Esophagus muscularis mucosa (tissue), 4 donors: ENCODE measurements around the gene P2RX7. TPM values are rescaled to one million over a fixed set of nuclear protein-coding genes. Genes with fewer than 3 reads are reported as not detected.
"Not testable (repeated sequence)": the region's sequence is repeated elsewhere in the genome, so short reads cannot be mapped to it uniquely, and the experiment has no call there.

Source experiments
- DNase-seq: peaks from one replicate; pipeline ENCODE4 v3.0.0-alpha.2; 2017; ENCODE audit errors: extremely low spot score
- H3K27ac ChIP-seq, 4 donors: fragments of 200-600 bp; sonication (generic); replicated peaks in 1 of 4; 1 replicate in 3 of 4; 2 replicates in 1 of 4; pipeline ENCODE4 v1.5.1; 2016 to 2019; ENCODE audit warnings: mild to moderate bottlenecking in 1 of 4
- H3K27me3 ChIP-seq, 4 donors: fragments of 200-600 bp; sonication (generic); one replicate each; pipeline versions ENCODE4 v1.5.1 to v1.6.0; 2016 to 2019
- H3K36me3 ChIP-seq, 4 donors: fragments of 200-600 bp; sonication (generic); one replicate each; pipeline ENCODE4 v1.5.1; 2016 to 2019
- H3K4me1 ChIP-seq, 4 donors: fragments of 200-600 bp; sonication (generic); one replicate each; pipeline ENCODE4 v1.5.1; 2016 to 2019
- H3K4me3 ChIP-seq, 4 donors: fragments of 200-600 bp; sonication (generic); 1 replicate in 2 of 4; 2 replicates in 2 of 4; pipeline ENCODE4 v1.5.1; 2016 to 2019; ENCODE audit warnings: mild to moderate bottlenecking in 4 of 4, moderate library complexity in 1 of 4
- H3K9me3 ChIP-seq, 4 donors: fragments of 200-600 bp; sonication (generic); 1 replicate in 3 of 4; 2 replicates in 1 of 4; pipeline ENCODE4 v1.5.1; 2016 to 2019
- EP300 ChIP-seq: sonication (generic); formaldehyde crosslinking; IDR thresholded peaks from one replicate; pipeline ENCODE4 v1.6.1; 2017; ENCODE audit warnings: antibody characterized with exemption
- POLR2A ChIP-seq: fragments of 450-650 bp; IDR thresholded peaks from one replicate; pipeline ENCODE4 v1.6.1; 2017; ENCODE audit warnings: antibody characterized with exemption, moderate library complexity, mild to moderate bottlenecking, low read depth
- POLR2AphosphoS5 ChIP-seq, 2 donors: sonication (generic); formaldehyde crosslinking; IDR thresholded peaks; one replicate each; pipeline ENCODE4 v1.6.1; 2017; ENCODE audit warnings: antibody characterized with exemption in 2 of 2
- WGBS: methylation state at CpG from one replicate; pipeline ENCODE4 v1.1.5; 2018; 5-methylcytosine and 5-hydroxymethylcytosine counted together
- intact Hi-C: fragments of 100-400 bp; cut with DNase I; formaldehyde crosslinking; loops from one replicate; pipeline ENCODE4 v1.15.1; 2023
- total RNA-seq, 4 donors: library from RNA; depleted of rRNA; stranded (reverse); fragments of >200 nt; gene quantifications; one replicate each; pipeline versions ENCODE4 v1.1.0 to v1.2.1, GENCODE V29; 2016
- TF ChIP-seq, protein P1 (sequence below), 3 experiments: fragments of 200-600 bp in 2 of 3; fragments of 450-650 bp in 1 of 3; sonication (generic) in 2 of 3; IDR thresholded peaks; one replicate each; pipeline ENCODE4 v1.5.1; 2017 to 2019; ENCODE audit warnings: antibody characterized with exemption in 3 of 3, mild to moderate bottlenecking in 2 of 3, moderate library complexity in 1 of 3

Gene P2RX7
- total RNA-seq, 4 donors from 2014 or later, result 1.5 to 4.3 (median 2.7) TPM

DNA sequence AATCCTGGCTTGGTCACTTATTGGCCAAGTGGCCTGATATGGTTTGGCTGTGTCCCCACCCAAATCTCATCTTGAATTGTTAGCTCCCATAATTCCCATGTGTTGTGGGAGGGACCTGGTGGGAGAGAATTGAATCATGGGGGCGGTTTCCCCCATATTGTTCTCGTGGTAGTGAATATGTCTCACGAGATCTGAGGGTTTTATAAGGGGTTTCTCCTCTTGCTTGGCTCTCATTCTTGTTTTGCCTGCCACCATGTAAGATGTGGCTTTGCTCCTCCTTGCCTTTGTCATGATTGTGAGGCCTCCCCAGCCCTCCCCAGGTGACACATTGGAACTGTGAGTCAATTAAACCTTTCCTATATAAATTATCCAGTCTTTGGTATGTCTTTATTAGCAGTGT, 58.5 kb downstream of the P2RX7 start:
- WGBS, result 67% methylated on average over 3 of the region's 3 CpGs
- peak overlapping the region in 2 of 4 donors; percentile 40 to 46 for H3K27ac ChIP-seq
- H3K9me3 ChIP-seq, result no peaks in the 10 kb centered on the region
- no peaks in the 10 kb centered on the region for H3K4me1 ChIP-seq
- TF ChIP-seq, protein P1, sequence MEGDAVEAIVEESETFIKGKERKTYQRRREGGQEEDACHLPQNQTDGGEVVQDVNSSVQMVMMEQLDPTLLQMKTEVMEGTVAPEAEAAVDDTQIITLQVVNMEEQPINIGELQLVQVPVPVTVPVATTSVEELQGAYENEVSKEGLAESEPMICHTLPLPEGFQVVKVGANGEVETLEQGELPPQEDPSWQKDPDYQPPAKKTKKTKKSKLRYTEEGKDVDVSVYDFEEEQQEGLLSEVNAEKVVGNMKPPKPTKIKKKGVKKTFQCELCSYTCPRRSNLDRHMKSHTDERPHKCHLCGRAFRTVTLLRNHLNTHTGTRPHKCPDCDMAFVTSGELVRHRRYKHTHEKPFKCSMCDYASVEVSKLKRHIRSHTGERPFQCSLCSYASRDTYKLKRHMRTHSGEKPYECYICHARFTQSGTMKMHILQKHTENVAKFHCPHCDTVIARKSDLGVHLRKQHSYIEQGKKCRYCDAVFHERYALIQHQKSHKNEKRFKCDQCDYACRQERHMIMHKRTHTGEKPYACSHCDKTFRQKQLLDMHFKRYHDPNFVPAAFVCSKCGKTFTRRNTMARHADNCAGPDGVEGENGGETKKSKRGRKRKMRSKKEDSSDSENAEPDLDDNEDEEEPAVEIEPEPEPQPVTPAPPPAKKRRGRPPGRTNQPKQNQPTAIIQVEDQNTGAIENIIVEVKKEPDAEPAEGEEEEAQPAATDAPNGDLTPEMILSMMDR (IDR thresholded peaks at IDR 0.05), result no peak
- TF ChIP-seq POLR2AphosphoS5 (IDR thresholded peaks at IDR 0.05) (no peak), POLR2A (no peak), EP300 (no peak)
- no peak for DNase-seq
- H3K4me3 ChIP-seq, result no peak overlapping the region
- intact Hi-C loops, result no loop called here
- no peaks in the 10 kb centered on the region for H3K27me3 ChIP-seq
- no peaks in the 10 kb centered on the region for H3K36me3 ChIP-seq

DNA sequence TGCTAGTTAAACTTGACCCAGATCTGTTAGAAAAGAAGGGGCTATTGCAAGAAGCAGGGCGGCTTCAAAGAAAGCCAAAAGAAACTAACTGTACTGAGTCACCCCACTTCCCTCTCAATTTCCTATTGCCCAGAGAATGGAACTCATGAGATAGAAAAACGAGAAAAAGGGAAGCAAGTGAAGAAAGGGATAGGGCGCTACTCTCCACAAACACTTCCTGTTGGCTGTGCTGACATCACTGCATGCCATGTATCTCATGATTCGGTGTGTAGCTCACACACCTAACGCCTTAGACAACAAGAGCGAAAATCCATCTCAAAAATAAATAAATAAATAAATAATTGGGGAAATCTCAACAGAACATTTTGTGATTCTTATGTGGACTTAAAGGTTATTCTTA, 64.2 kb downstream of the P2RX7 start:
- no peaks in the 10 kb centered on the region for H3K4me1 ChIP-seq
- TF ChIP-seq, protein P1 (IDR thresholded peaks at IDR 0.05), result no peak
- no peak for TF ChIP-seq POLR2AphosphoS5 (IDR thresholded peaks at IDR 0.05)
- no peak for TF ChIP-seq EP300
- no peak for TF ChIP-seq POLR2A
- no peaks in the 10 kb centered on the region for H3K9me3 ChIP-seq
- intact Hi-C loops, result no loop called here
- 72% methylated on average over 6 of the region's 6 CpGs for WGBS
- no peaks in the 10 kb centered on the region for H3K27me3 ChIP-seq
- no peak overlapping the region for H3K4me3 ChIP-seq
- no peak for DNase-seq
- H3K36me3 ChIP-seq, result no peaks in the 10 kb centered on the region
- no peak overlapping the region for H3K27ac ChIP-seq

DNA sequence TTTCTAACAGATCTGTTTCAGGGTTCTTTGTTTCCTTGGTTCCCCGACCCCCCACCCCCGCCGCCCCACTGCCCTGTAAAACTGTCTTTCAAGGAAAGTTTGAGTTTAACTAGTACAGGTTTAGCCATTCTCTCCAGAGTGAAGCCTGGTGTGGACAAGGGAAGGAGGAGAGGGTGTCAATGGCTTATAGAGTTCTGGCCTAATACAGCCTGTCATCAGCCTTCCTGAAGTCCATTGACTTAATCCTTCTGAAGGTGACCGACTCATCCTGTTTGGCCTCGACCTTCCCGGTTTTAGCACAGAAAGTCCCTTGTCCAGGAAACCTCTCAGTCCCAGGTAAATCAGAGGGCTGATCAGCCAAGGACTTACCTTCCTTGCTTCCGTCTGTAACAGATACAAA, 66.3 kb downstream of the P2RX7 start:
- Histone ChIP-seq H3K36me3 (no peaks in the 10 kb centered on the region), H3K4me1 (no peaks in the 10 kb centered on the region), H3K27ac (no peak overlapping the region), H3K4me3 (no peak overlapping the region), H3K27me3 (no peaks in the 10 kb centered on the region), H3K9me3 (no peaks in the 10 kb centered on the region)
- no peak for DNase-seq
- 95% methylated on average over 7 of the region's 7 CpGs for WGBS
- TF ChIP-seq POLR2A, result no peak
- TF ChIP-seq, protein P1 (IDR thresholded peaks at IDR 0.05), result no peak
- TF ChIP-seq POLR2AphosphoS5 (IDR thresholded peaks at IDR 0.05), result no peak
- TF ChIP-seq EP300, result no peak
- intact Hi-C loops, result no loop called here

DNA sequence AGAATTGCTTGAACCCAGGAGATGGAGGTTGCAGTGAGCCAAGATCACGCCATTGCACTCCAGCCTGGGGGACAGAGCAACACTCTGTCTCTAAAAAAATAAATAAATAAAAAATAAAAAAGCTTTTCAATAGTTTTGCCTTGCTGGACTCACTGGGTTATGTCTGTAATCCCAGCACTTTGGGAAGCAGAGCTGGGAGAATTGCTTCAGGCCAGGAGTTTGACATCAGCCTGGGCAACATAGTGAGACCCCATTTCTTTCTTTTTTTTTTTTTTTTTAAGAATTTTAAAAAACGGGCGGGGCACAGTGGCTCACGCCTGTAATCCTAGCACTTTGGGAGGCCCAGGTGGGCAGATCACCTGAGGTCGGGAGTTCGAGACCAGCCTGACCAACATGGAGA, 68.5 kb downstream of the P2RX7 start:
- 93% methylated on average over 6 of the region's 6 CpGs for WGBS
- H3K36me3 ChIP-seq, H3K27me3 ChIP-seq, H3K9me3 ChIP-seq, DNase-seq, intact Hi-C loops, H3K4me3 ChIP-seq, H3K27ac ChIP-seq, H3K4me1 ChIP-seq: not testable (repeated sequence)

DNA sequence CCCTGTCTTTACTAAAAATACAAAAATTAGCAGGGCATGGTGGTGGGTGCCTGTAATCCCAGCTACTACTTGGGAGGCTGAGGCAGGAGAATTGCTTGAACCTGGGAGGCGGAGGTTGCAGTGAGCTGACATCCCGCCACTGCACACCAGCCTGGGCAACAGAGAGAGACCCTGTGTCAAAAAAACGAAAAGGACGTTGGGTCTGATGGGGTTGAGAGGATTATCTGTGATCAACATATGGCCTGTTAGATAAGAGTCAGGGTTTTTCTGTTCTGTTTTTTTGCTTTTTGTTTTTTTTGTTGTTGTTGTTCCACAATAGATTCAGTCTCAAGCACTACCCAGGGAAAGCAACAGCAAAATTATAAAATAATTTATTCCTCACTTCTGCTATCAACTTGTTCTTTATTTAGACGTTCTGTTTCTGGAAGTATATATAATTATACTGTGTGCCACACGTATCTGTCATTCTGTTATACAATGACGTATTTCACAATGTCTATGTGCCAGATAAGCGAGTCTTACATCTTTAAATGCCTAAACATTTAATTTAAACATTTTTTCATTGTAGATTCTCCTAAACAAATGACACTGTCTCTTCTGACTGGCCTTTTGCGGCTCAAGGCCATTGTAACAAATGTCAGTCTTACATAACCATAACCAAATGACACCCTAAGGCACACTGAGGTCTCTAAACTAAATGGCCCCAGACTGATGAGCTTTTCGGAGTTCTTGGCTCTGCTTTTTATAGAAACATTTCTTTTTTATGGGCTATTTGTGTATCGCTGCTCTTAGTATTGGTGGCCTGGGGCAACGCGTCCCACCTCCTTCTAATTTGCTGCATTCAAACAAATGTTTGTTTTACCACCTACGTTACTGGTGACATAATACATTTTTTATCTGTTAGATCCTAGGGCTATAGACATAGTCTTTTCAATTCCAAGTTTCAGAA, 70.0 kb downstream of the P2RX7 start:
- DNase-seq, result no peak
- no peak overlapping the region for H3K4me3 ChIP-seq
- 68% methylated on average over 14 of the region's 14 CpGs for WGBS
- H3K4me1 ChIP-seq, result no peaks in the 10 kb centered on the region
- TF ChIP-seq POLR2A, result no peak
- no peak for TF ChIP-seq POLR2AphosphoS5 (IDR thresholded peaks at IDR 0.05)
- intact Hi-C loops, result no loop called here
- no peaks in the 10 kb centered on the region for H3K27me3 ChIP-seq
- no peaks in the 10 kb centered on the region for H3K36me3 ChIP-seq
- H3K27ac ChIP-seq, result no peak overlapping the region
- H3K9me3 ChIP-seq, result no peaks in the 10 kb centered on the region
